OCI-LY3 (cell line): ENCODE data around the gene P2RY13.

Experiments
- H2AFZ ChIP-seq: fragments of 200-600, 300-600 bp; shearing (Covaris generic); 2 replicates; pipeline ENCODE4 v1.6.0; 2014; ENCODE audit warnings: antibody characterized with exemption, low read depth, low read length
- H3K27ac ChIP-seq: fragments of 200-600, 300-600 bp; sonication (generic); 2 replicates; pipeline ENCODE4 v1.5.1; 2014; ENCODE audit warnings: mild to moderate bottlenecking, low read length, moderate library complexity, mixed read lengths
- H3K27me3 ChIP-seq: fragments of 200-600, 300-600 bp; sonication (generic); 2 replicates; pipeline ENCODE4 v1.6.1; 2014; ENCODE audit warnings: low read depth, low read length, mixed read lengths
- H3K36me3 ChIP-seq: fragments of 200-600, 300-600 bp; sonication (generic); replicated peaks from 2 replicates; pipeline ENCODE3; 2014; ENCODE audit warnings: low read depth, low read length, mixed read lengths
- H3K4me1 ChIP-seq: fragments of 300-600, 200-600 bp; sonication (generic); 2 replicates; pipeline ENCODE4 v1.6.1; 2014; ENCODE audit warnings: low read length, mixed read lengths
- H3K4me2 ChIP-seq: fragments of 200-600, 300-600 bp; sonication (generic); 2 replicates; pipeline ENCODE4 v1.6.1; 2014; ENCODE audit warnings: low read length, mixed read lengths
- H3K4me3 ChIP-seq: fragments of 300-600, 200-600 bp; sonication (generic); 2 replicates; pipeline ENCODE4 v1.5.1; 2014; ENCODE audit warnings: antibody characterized with exemption, mild to moderate bottlenecking, low read length, moderate library complexity
- H3K79me2 ChIP-seq: fragments of 300-600, 200-600 bp; shearing (Covaris generic); 2 replicates; pipeline ENCODE4 v1.6.1; 2014; ENCODE audit warnings: mild to moderate bottlenecking, low read length, mixed read lengths
- H3K9ac ChIP-seq: fragments of 300-600, 200-600 bp; shearing (Covaris generic); 2 replicates; pipeline ENCODE4 v1.6.0; 2014; ENCODE audit warnings: mild to moderate bottlenecking, low read length, moderate library complexity
- H3K9me3 ChIP-seq: fragments of 200-600, 300-600 bp; shearing (Covaris generic); 2 replicates; pipeline ENCODE4 v1.6.1; 2014; ENCODE audit warnings: low read length, mixed read lengths; ENCODE audit not compliant: insufficient read depth
- H4K20me1 ChIP-seq: fragments of 200-600, 300-600 bp; sonication (generic); 2 replicates; pipeline ENCODE4 v1.6.1; 2016; ENCODE audit warnings: low read length, mixed read lengths; ENCODE audit not compliant: insufficient read depth
- EZH2phosphoT487 ChIP-seq: fragments of 200-600 bp; shearing (Covaris generic); IDR thresholded peaks from 2 replicates; pipeline ENCODE4 v1.6.1; 2018; ENCODE audit warnings: antibody characterized with exemption, mixed run types, low read depth
- TF ChIP-seq, protein P1 (sequence below): fragments of 200-600, 300-600 bp; sonication (generic); IDR thresholded peaks from 2 replicates; pipeline ENCODE4 v1.5.1; 2014; ENCODE audit warnings: antibody characterized with exemption, low read length, low read depth

Gene P2RY13

GRCh38 chr3:151356794-151357462 lies 27.6 kb upstream of the P2RY13 start:
- H3K4me2 ChIP-seq, result peak overlapping the region; percentile 24; the same call in 1 of the 2 replicates
- no peak overlapping the region for H3K27ac ChIP-seq

DNA sequence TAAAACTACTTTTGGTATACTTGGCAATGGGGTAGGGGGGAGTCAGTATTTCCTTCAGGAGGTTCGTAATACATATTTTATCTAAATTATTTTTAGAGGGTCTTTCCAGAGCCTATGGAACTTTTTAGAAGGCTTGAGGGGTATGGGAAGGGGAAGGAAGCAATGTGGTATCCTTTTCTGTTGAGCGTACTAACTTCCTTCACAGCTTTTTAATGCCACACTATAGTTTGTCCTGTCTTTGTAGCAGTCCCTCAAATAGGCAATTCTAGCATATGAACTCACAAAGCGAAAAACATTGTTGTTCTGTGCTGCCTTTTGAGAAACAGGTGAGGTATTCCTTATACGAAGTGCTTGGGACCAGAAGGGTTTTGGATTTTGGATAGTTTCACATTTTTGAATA lies 22.3 kb upstream of the P2RY13 start:
- no peak overlapping the region for H3K4me3 ChIP-seq
- H3K4me2 ChIP-seq, result peak overlapping the region; percentile 26
- no peaks in the 10 kb centered on the region for H3K36me3 ChIP-seq
- no peak overlapping the region for H3K27ac ChIP-seq
- no peak overlapping the region for H2AFZ ChIP-seq
- H3K4me1 ChIP-seq, result peaks cover 31% of the 10 kb centered on the region
- H4K20me1 ChIP-seq, result no peaks in the 10 kb centered on the region
- no peak for TF ChIP-seq EZH2phosphoT487
- TF ChIP-seq, protein P1, sequence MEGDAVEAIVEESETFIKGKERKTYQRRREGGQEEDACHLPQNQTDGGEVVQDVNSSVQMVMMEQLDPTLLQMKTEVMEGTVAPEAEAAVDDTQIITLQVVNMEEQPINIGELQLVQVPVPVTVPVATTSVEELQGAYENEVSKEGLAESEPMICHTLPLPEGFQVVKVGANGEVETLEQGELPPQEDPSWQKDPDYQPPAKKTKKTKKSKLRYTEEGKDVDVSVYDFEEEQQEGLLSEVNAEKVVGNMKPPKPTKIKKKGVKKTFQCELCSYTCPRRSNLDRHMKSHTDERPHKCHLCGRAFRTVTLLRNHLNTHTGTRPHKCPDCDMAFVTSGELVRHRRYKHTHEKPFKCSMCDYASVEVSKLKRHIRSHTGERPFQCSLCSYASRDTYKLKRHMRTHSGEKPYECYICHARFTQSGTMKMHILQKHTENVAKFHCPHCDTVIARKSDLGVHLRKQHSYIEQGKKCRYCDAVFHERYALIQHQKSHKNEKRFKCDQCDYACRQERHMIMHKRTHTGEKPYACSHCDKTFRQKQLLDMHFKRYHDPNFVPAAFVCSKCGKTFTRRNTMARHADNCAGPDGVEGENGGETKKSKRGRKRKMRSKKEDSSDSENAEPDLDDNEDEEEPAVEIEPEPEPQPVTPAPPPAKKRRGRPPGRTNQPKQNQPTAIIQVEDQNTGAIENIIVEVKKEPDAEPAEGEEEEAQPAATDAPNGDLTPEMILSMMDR, result no peak
- no peaks in the 10 kb centered on the region for H3K79me2 ChIP-seq
- no peaks in the 10 kb centered on the region for H3K9me3 ChIP-seq
- no peaks in the 10 kb centered on the region for H3K27me3 ChIP-seq
- H3K9ac ChIP-seq, result no peak overlapping the region

More at GRCh38 chr3:151356794-151357462, 27.6 kb upstream of the P2RY13 start:
- no peaks in the 10 kb centered on the region for H3K27me3 ChIP-seq
- no peak overlapping the region for H3K4me3 ChIP-seq
- H4K20me1 ChIP-seq, result no peaks in the 10 kb centered on the region
- peaks cover 29% of the 10 kb centered on the region for H3K4me1 ChIP-seq
- no peaks in the 10 kb centered on the region for H3K36me3 ChIP-seq
- no peak overlapping the region for H3K9ac ChIP-seq
- no peaks in the 10 kb centered on the region for H3K79me2 ChIP-seq
- H3K9me3 ChIP-seq, result no peaks in the 10 kb centered on the region
- no peak for TF ChIP-seq EZH2phosphoT487
- TF ChIP-seq, protein P1, result no peak
- H2AFZ ChIP-seq, result no peak overlapping the region

GRCh38 chr3:151351219-151351618 lies 21.9 kb upstream of the P2RY13 start:
- Histone ChIP-seq H3K79me2 (no peaks in the 10 kb centered on the region), H3K27me3 (no peaks in the 10 kb centered on the region), H3K4me2 (peak overlapping the region; percentile 26), H4K20me1 (no peaks in the 10 kb centered on the region), H3K36me3 (no peaks in the 10 kb centered on the region), H3K9me3 (no peaks in the 10 kb centered on the region), H3K4me3 (no peak overlapping the region), H3K9ac (no peak overlapping the region), H2AFZ (no peak overlapping the region), H3K4me1 (peaks cover 28% of the 10 kb centered on the region), H3K27ac (no peak overlapping the region)
- no peak for TF ChIP-seq EZH2phosphoT487
- TF ChIP-seq, protein P1, result no peak

- H3K4me3 ChIP-seq, result no peak overlapping the region
- H2AFZ ChIP-seq, result no peak overlapping the region
- peaks cover 28% of the 10 kb centered on the region for H3K4me1 ChIP-seq
- H3K27me3 ChIP-seq, result no peaks in the 10 kb centered on the region
- H3K4me2 ChIP-seq, result no peak overlapping the region
- H3K9ac ChIP-seq, result no peak overlapping the region
- no peaks in the 10 kb centered on the region for H3K36me3 ChIP-seq
- TF ChIP-seq EZH2phosphoT487, result no peak
- no peaks in the 10 kb centered on the region for H4K20me1 ChIP-seq
- no peaks in the 10 kb centered on the region for H3K9me3 ChIP-seq
- no peak overlapping the region for H3K27ac ChIP-seq
- H3K79me2 ChIP-seq, result no peaks in the 10 kb centered on the region
Measured at GRCh38 chr3:151350656-151351055, 21.3 kb upstream of the P2RY13 start.
